Measurements from ENCODE around the gene S100G. TPM values are rescaled to one million over a fixed set of nuclear protein-coding genes. Genes with fewer than 3 reads are reported as not detected.

Gene S100G
- polyA plus RNA-seq, 2 of the 4 experiments (the other 2 are of a cell fraction): not detected

- no peaks in the 10 kb centered on the region; the same call in 2 of the 3 replicates for H3K4me1 ChIP-seq
- WGBS (ENCODE audit: missing lambda C conversion rate): 96% methylated on average over 1 of the region's 1 CpG
- TF ChIP-seq HOXA7 (CRISPR knock-in tag; IDR thresholded peaks at IDR 0.05) (no peak), KDM5A (IDR thresholded peaks at IDR 0.05) (no peak)
- no peak overlapping the region for H3K4me2 ChIP-seq
- no peak overlapping the region for H3K4me3 ChIP-seq
- no peaks in the 10 kb centered on the region for H3K9me3 ChIP-seq
- no peak overlapping the region for H3K27ac ChIP-seq
- ChIA-PET CTCF (no interaction called here), POLR2A (no interaction called here)
- no peak for DNase-seq (ENCODE audit: low read depth in 1 of 2, low spot score in 1 of 2)
- no peak for FAIRE-seq
- ATAC-seq: no peak
Measured at GRCh38 chrX:16659321-16659720, 9.4 kb downstream of the S100G start.

- POLR2A ChIA-PET: no interaction called here
- TF ChIP-seq BCL3 (IDR thresholded peaks at IDR 0.05) (no peak), TP53 (CRISPR knock-in tag; IDR thresholded peaks at IDR 0.05) (no peak), KDM1A (IDR thresholded peaks at IDR 0.05; ENCODE audit: low read depth) (no peak), E2F6 (IDR thresholded peaks at IDR 0.05; ENCODE audit: borderline replicate concordance, low read depth) (no peak), KDM5A (IDR thresholded peaks at IDR 0.05) (no peak), RARB (CRISPR knock-in tag; IDR thresholded peaks at IDR 0.05) (no peak), CHD4 (IDR thresholded peaks at IDR 0.05; ENCODE audit: borderline replicate concordance) (no peak), SREBF2 (IDR thresholded peaks at IDR 0.05) (no peak)
- no peak for FAIRE-seq
- Histone ChIP-seq H3K9me3 (no peaks in the 10 kb centered on the region), H3K27ac (no peak overlapping the region), H3K4me1 (no peaks in the 10 kb centered on the region; the same call in 2 of the 3 replicates), H3K4me2 (no peak overlapping the region), H3K4me3 (no peak overlapping the region)
- CTCF ChIA-PET: interaction anchor here (1.8 kb wide), 1 partner anchor 225 kb away, joined by 5 read pairs; no protein-coding TSS in a partner anchor
- WGBS (ENCODE audit: missing lambda C conversion rate): 78% methylated on average over 2 of the region's 2 CpGs
- no peak for DNase-seq (ENCODE audit: low read depth in 1 of 2, low spot score in 1 of 2)
- no peak for ATAC-seq
Measured at GRCh38 chrX:16661495-16661894, 11.5 kb downstream of the S100G start.

- no peak overlapping the region for H3K4me2 ChIP-seq
- no peak overlapping the region for H3K4me3 ChIP-seq
- no peaks in the 10 kb centered on the region for H3K9me3 ChIP-seq
- CTCF ChIA-PET: no interaction called here
- FAIRE-seq: no peak
- DNase-seq (ENCODE audit: low read depth in 1 of 2, low spot score in 1 of 2): no peak
- 85% methylated on average over 2 of the region's 2 CpGs for WGBS (ENCODE audit: missing lambda C conversion rate)
- H3K27ac ChIP-seq: no peak overlapping the region
- H3K4me1 ChIP-seq: no peaks in the 10 kb centered on the region; the same call in 2 of the 3 replicates
- ATAC-seq: no peak
- POLR2A ChIA-PET: no interaction called here
- TF ChIP-seq CTCF (IDR thresholded peaks at IDR 0.05) (no peak), MAZ (IDR thresholded peaks at IDR 0.05; ENCODE audit: borderline replicate concordance, low read depth, low read length) (no peak), RFX5 (IDR thresholded peaks at IDR 0.05) (no peak), NR3C1 (IDR thresholded peaks at IDR 0.05) (no peak), CBX2 (IDR thresholded peaks at IDR 0.05; ENCODE audit: borderline replicate concordance, low read depth) (no peak), ELK1 (IDR thresholded peaks at IDR 0.05; ENCODE audit: low read depth, low read length) (no peak), ESRRA (IDR thresholded peaks at IDR 0.05; ENCODE audit: borderline replicate concordance, low read length) (no peak), TP53 (CRISPR knock-in tag; IDR thresholded peaks at IDR 0.05) (no peak), BCL3 (IDR thresholded peaks at IDR 0.05) (no peak), EHMT2 (IDR thresholded peaks at IDR 0.05; ENCODE audit: low read depth) (no peak), HOXB13 (CRISPR knock-in tag; IDR thresholded peaks at IDR 0.05; ENCODE audit: low read depth) (no peak), EHF (CRISPR knock-in tag; IDR thresholded peaks at IDR 0.05) (no peak)
- TF ChIP-seq, protein P1, sequence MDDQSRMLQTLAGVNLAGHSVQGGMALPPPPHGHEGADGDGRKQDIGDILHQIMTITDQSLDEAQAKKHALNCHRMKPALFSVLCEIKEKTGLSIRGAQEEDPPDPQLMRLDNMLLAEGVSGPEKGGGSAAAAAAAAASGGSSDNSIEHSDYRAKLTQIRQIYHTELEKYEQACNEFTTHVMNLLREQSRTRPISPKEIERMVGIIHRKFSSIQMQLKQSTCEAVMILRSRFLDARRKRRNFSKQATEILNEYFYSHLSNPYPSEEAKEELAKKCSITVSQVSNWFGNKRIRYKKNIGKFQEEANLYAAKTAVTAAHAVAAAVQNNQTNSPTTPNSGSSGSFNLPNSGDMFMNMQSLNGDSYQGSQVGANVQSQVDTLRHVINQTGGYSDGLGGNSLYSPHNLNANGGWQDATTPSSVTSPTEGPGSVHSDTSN (IDR thresholded peaks at IDR 0.05): no peak
- TF ChIP-seq, protein P2, sequence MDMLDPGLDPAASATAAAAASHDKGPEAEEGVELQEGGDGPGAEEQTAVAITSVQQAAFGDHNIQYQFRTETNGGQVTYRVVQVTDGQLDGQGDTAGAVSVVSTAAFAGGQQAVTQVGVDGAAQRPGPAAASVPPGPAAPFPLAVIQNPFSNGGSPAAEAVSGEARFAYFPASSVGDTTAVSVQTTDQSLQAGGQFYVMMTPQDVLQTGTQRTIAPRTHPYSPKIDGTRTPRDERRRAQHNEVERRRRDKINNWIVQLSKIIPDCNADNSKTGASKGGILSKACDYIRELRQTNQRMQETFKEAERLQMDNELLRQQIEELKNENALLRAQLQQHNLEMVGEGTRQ (IDR thresholded peaks at IDR 0.05): no peak
Measured at GRCh38 chrX:16662402-16662801, 12.4 kb downstream of the S100G start.
